ENCODE results near the gene BACH2. TPM values are rescaled to one million over a fixed set of nuclear protein-coding genes. Genes with fewer than 3 reads are reported as not detected.

The BACH2 gene
- total and polyA plus RNA-seq, 4 experiments from 2014 or later: 6.5 to 48.0 (median 25.8) TPM

DNA sequence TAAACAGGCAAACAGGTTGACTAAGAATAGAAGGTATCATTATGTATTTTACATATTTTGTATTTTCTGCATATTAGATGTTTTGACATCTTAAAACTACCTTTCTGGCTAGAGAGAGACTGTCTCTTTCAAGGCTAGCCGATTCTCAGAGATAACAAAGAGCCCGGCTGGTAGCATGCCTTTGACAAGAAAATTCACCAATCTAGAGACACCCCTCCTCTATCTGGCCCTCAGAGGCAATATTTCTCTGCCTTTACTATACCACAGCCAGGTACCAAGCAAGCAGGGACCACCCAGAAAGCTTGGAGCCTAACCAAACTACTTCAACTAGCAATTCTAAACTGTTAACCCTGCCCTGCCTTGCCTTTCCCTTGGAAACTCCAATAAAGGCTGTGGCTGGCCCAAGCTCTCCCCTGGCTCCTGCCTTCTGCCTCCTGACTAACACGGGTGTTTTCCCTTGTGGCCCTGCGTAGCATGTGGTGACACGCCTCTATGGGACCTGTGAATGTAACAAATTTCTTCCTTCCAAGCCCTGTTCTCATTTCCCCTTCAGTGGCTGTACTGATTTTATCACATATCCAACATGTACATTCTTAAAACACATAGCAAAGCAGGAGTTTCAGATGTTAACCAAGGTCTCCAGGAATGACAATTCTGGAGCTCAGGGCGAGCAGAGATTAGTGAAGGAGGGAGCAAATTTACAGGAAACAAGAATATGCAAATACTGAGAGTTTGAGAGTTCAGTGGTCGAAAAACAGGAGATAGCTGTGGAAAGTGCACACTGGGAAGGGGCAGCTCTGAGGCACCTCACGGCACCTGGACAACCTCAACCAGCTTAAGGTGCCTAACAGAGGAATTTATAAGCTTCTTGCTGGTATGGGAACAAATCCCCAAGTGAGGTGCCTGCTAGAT is 120.8 kb downstream of the BACH2 start:
- Mint-ChIP-seq H3K9me3 (peaks cover 0 to 2% (median 0%) of the 10 kb centered on the region in 8 donors), H3K27ac (peak overlapping the region in 6 of 7 donors; percentile 49 to 85 (median 74)), H3K4me3 (peak overlapping the region in 7 of 8 donors; percentile 17 to 79 (median 47)), H3K4me1 (peaks cover 31 to 59% (median 45%) of the 10 kb centered on the region in 4 donors), H3K27me3 (no peaks in the 10 kb centered on the region), H3K36me3 (no peaks in the 10 kb centered on the region)
- no peak overlapping the region for H3K27ac ChIP-seq (ENCODE audit: low read depth, low read length)
- CTCF ChIA-PET (ENCODE audit: partially characterized antibody): interaction anchor here (1.2 to 5.6 kb wide), 3 partner anchors 120 to 235 kb away, joined by 3 to 52 read pairs (median 4); no protein-coding TSS in a partner anchor
- POLR2A ChIA-PET (ENCODE audit: partially characterized antibody): interaction anchor here (1.9 to 2.4 kb wide), 2 partner anchors 92 to 108 kb away, joined by 5 to 6 read pairs; no protein-coding TSS in a partner anchor
- no peaks in the 10 kb centered on the region for H3K27me3 ChIP-seq (ENCODE audit: insufficient read depth, low read length)
- H3K36me3 ChIP-seq (ENCODE audit: insufficient read depth, low read length): no peaks in the 10 kb centered on the region
- peak in 2 of 5 donors; percentile 31 to 68 for DNase-seq
- no peak overlapping the region for H3K4me3 ChIP-seq (ENCODE audit: low read length in 2 of 2)
- H3K9me3 ChIP-seq (ENCODE audit: control insufficient read depth in 1 of 2, low read length in 2 of 2): no peaks in the 10 kb centered on the region
- H3K4me1 ChIP-seq (ENCODE audit: insufficient read depth, low read length): peaks cover 44% of the 10 kb centered on the region
- intact Hi-C loops (cut with micrococcal nuclease): loop anchor here (5.0 kb wide), 1 partner anchor 69 kb away; no protein-coding TSS in a partner anchor

DNA sequence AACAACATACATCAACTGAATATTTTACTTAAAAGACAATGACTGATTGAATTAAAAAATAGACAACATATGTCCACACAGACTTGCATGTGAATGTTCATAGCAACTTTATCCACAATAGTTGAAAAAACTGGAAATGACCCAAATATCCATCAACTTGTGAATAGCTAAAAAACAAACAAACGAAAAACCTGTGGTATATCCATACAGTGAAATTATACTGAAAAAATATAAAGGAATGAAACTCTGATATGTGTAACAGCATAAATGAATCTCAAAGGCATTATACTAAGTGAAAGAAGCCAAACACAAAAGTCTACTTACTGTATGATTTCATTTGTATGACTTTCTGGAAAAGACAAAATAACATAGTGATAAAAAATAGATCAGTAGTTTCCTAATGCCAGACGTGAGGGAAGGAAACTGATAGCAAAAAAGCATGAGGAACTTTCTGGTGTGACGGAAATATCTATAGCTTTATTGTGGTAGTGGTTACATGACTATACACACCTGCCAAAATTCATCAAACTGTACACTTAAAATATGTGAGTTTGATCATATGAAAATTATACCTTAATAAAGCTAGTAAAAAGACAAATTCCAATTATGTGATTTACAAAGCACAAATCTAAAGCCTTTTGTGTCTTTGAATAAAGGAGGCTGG is 123.2 kb downstream of the BACH2 start:
- H3K9me3 Mint-ChIP-seq: peaks cover 0 to 2% (median 0%) of the 10 kb centered on the region in 8 donors
- H3K27ac ChIP-seq (ENCODE audit: low read depth, low read length): no peak overlapping the region
- no peaks in the 10 kb centered on the region for H3K9me3 ChIP-seq (ENCODE audit: control insufficient read depth in 1 of 2, low read length in 2 of 2)
- H3K36me3 ChIP-seq (ENCODE audit: insufficient read depth, low read length): no peaks in the 10 kb centered on the region
- H3K27me3 ChIP-seq (ENCODE audit: insufficient read depth, low read length): no peaks in the 10 kb centered on the region
- peak in 1 of 5 donors; percentile 22 for DNase-seq
- intact Hi-C loops (cut with micrococcal nuclease): no loop called here
- H3K4me3 Mint-ChIP-seq: peak overlapping the region in 6 of 8 donors; percentile 15 to 70 (median 57)
- no peaks in the 10 kb centered on the region for H3K27me3 Mint-ChIP-seq
- POLR2A ChIA-PET (ENCODE audit: partially characterized antibody): no interaction called here
- peaks cover 32% of the 10 kb centered on the region for H3K4me1 ChIP-seq (ENCODE audit: insufficient read depth, low read length)
- H3K4me3 ChIP-seq (ENCODE audit: low read length in 2 of 2): no peak overlapping the region
- CTCF ChIA-PET (ENCODE audit: partially characterized antibody): interaction anchor here (1.0 to 1.4 kb wide), 2 partner anchors 13 to 306 kb away, joined by 3 read pairs; no protein-coding TSS in a partner anchor
- H3K27ac Mint-ChIP-seq: peak overlapping the region in 4 of 7 donors; percentile 5 to 87 (median 76)
- H3K36me3 Mint-ChIP-seq: no peaks in the 10 kb centered on the region
- peaks cover 28 to 58% (median 43%) of the 10 kb centered on the region in 4 donors for H3K4me1 Mint-ChIP-seq

DNA sequence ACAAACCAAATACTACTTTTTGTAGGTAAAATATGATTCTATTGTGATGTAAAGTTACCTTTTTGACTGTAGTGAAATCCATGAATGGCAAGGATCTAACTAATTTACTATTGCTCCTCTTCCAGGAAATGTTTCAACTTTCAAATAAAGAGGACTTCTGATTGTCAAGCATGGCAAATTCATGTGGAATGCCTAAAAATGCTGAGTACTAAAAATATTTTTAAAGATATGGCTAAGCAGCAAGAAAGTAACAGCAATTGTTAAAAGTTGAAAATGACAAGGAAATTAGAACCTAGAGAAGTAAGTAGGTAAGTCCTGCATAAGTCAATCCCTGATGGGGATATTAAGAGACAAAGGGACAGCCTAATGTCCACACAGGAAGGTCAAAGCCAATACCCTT is 126.0 kb downstream of the BACH2 start:
- POLR2A ChIA-PET (ENCODE audit: partially characterized antibody): interaction anchor here (0.6 kb wide), 1 partner anchor 172 kb away, joined by 3 read pairs; no protein-coding TSS in a partner anchor
- H3K27ac Mint-ChIP-seq: no peak overlapping the region
- H3K9me3 Mint-ChIP-seq: no peaks in the 10 kb centered on the region

DNA sequence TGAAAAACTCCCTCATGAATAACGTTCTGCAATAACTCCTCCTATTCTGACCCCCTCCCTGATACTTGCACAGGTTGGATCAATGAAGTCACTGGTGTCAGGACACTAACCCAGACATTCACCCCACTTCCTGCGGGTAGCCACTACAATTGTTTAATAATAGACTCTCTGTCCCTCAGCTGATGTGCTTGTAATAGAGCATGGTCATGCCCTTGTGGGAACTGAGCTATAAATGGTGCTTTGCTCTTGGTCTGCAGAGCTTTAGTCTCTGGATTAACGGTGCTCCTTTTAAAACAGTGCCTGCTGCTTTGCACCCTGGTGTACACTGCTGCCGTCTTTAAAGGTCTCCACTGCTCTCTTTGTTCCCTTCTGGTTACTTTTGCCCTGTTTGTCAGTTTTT is 127.3 kb downstream of the BACH2 start:
- no peak overlapping the region for H3K4me3 Mint-ChIP-seq
- no peak overlapping the region for H3K27ac ChIP-seq (ENCODE audit: low read depth, low read length)
- peaks cover 5 to 20% (median 12%) of the 10 kb centered on the region in 4 donors for H3K4me1 Mint-ChIP-seq

More for the DNA sequence above, 126.0 kb downstream of the BACH2 start:
- Histone ChIP-seq H3K36me3 (ENCODE audit: insufficient read depth, low read length) (no peaks in the 10 kb centered on the region), H3K4me1 (ENCODE audit: insufficient read depth, low read length) (peaks cover 6% of the 10 kb centered on the region), H3K9me3 (ENCODE audit: control insufficient read depth in 1 of 2, low read length in 2 of 2) (no peaks in the 10 kb centered on the region), H3K4me3 (ENCODE audit: low read length in 2 of 2) (no peak overlapping the region), H3K27me3 (ENCODE audit: insufficient read depth, low read length) (no peaks in the 10 kb centered on the region), H3K27ac (ENCODE audit: low read depth, low read length) (no peak overlapping the region)
- intact Hi-C loops (cut with micrococcal nuclease): no loop called here
- Mint-ChIP-seq H3K36me3 (no peaks in the 10 kb centered on the region), H3K4me3 (no peak overlapping the region), H3K27me3 (no peaks in the 10 kb centered on the region), H3K4me1 (peaks cover 5 to 30% (median 17%) of the 10 kb centered on the region in 4 donors)
- CTCF ChIA-PET (ENCODE audit: partially characterized antibody): no interaction called here
- DNase-seq: no peak

DNA sequence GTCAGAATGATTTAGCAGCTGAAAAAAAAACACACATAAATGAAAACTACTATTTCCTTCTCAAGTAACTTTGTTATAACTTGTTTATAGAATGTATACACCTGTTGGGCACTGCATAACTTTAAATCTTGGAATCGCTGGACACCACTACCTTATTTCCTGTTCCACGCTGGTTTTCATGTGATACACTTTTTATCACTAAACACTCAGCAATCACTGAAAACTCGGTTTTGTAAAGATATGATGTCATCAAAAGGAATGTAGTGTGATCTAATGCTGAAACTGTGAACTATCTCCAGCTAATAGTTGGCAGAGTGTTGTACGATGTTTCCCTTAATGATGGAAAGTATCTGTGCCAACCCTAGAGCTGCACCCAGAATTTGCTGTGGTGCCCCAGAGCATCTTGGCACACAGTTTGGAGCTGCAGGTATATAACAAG is 127.9 kb downstream of the BACH2 start:
- peaks cover 4 to 18% (median 11%) of the 10 kb centered on the region in 4 donors for H3K4me1 Mint-ChIP-seq
- no peaks in the 10 kb centered on the region for H3K36me3 Mint-ChIP-seq
- H3K27ac Mint-ChIP-seq: no peak overlapping the region

More for the DNA sequence above, 127.3 kb downstream of the BACH2 start:
- no peaks in the 10 kb centered on the region for H3K27me3 ChIP-seq (ENCODE audit: insufficient read depth, low read length)
- intact Hi-C loops (cut with micrococcal nuclease): no loop called here
- no peak for DNase-seq
- Mint-ChIP-seq H3K36me3 (no peaks in the 10 kb centered on the region), H3K27me3 (no peaks in the 10 kb centered on the region), H3K9me3 (no peaks in the 10 kb centered on the region), H3K27ac (peak overlapping the region in 1 of 7 donors; percentile 48)
- ChIA-PET CTCF (ENCODE audit: partially characterized antibody) (interaction anchor here (1.2 kb wide), 1 partner anchor 10 kb away, joined by 3 read pairs; no protein-coding TSS in a partner anchor), POLR2A (ENCODE audit: partially characterized antibody) (no interaction called here)
- H3K4me1 ChIP-seq (ENCODE audit: insufficient read depth, low read length): peaks cover 5% of the 10 kb centered on the region
- no peak overlapping the region for H3K4me3 ChIP-seq (ENCODE audit: low read length in 2 of 2)
- H3K36me3 ChIP-seq (ENCODE audit: insufficient read depth, low read length): no peaks in the 10 kb centered on the region
- H3K9me3 ChIP-seq (ENCODE audit: control insufficient read depth in 1 of 2, low read length in 2 of 2): no peaks in the 10 kb centered on the region

DNA sequence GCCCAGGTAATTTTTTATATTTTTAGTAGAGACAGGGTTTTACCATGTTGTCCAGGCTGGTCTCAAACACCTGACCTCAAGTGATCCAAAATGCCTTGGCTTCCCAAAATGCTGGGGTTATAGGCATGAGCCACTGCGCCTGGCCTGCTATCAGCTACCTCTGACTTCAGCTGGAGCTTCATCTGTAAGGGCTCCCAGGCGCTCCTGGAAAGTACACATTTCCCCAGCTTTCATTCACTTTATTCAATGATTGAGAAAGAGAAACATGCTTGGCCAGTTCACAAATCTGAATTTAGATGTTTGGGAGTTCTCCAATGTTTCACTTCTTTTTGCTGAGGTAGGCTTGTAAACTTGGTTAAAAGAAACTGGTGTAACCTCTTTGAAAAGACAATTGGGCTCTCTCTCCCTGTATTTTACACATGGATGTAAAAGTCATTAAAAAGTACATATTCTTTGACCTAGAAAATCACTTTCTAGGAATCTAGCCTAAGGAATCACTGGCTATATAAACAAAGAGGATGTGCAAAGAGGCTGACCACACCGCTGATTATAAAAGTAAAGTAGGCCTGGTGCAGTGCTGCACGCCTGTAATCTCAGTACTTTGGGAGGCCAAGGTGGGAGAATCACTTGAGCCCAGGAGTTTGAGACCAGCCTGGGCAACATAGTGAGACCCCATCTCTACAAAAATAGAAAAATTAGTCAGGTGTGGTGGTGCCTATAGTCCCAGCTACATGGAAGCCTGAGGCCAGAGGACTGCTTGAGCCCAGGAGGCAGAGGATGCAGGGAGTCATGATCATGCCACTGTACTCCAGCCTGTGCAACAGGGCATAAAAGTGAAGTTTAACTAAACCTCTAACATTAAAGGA is 128.9 kb downstream of the BACH2 start:
- CTCF ChIA-PET (ENCODE audit: partially characterized antibody): interaction anchor here (1.0 kb wide), 1 partner anchor 56 kb away, joined by 4 read pairs; no protein-coding TSS in a partner anchor
- Mint-ChIP-seq H3K27me3 (no peaks in the 10 kb centered on the region), H3K4me3 (no peak overlapping the region)

More for the DNA sequence above, 127.9 kb downstream of the BACH2 start:
- H3K27me3 Mint-ChIP-seq: no peaks in the 10 kb centered on the region
- Histone ChIP-seq H3K36me3 (ENCODE audit: insufficient read depth, low read length) (no peaks in the 10 kb centered on the region), H3K4me1 (ENCODE audit: insufficient read depth, low read length) (peaks cover 5% of the 10 kb centered on the region), H3K27ac (ENCODE audit: low read depth, low read length) (no peak overlapping the region), H3K9me3 (ENCODE audit: control insufficient read depth in 1 of 2, low read length in 2 of 2) (no peaks in the 10 kb centered on the region), H3K4me3 (ENCODE audit: low read length in 2 of 2) (no peak overlapping the region), H3K27me3 (ENCODE audit: insufficient read depth, low read length) (no peaks in the 10 kb centered on the region)
- ChIA-PET POLR2A (ENCODE audit: partially characterized antibody) (no interaction called here), CTCF (ENCODE audit: partially characterized antibody) (interaction anchor here (1.2 kb wide), 1 partner anchor 11 kb away, joined by 3 read pairs; no protein-coding TSS in a partner anchor)
- H3K9me3 Mint-ChIP-seq: no peaks in the 10 kb centered on the region
- intact Hi-C loops (cut with micrococcal nuclease): no loop called here
- no peak overlapping the region for H3K4me3 Mint-ChIP-seq
- DNase-seq: no peak

More for the DNA sequence above, 128.9 kb downstream of the BACH2 start:
- Mint-ChIP-seq H3K27ac (no peak overlapping the region), H3K36me3 (no peaks in the 10 kb centered on the region), H3K9me3 (no peaks in the 10 kb centered on the region), H3K4me1 (peaks cover 0 to 11% (median 5%) of the 10 kb centered on the region in 4 donors)
- POLR2A ChIA-PET (ENCODE audit: partially characterized antibody): no interaction called here
- no peaks in the 10 kb centered on the region for H3K4me1 ChIP-seq (ENCODE audit: insufficient read depth, low read length)
- H3K4me3 ChIP-seq (ENCODE audit: low read length in 2 of 2): no peak overlapping the region
- no peaks in the 10 kb centered on the region for H3K36me3 ChIP-seq (ENCODE audit: insufficient read depth, low read length)
- DNase-seq: no peak
- H3K27me3 ChIP-seq (ENCODE audit: insufficient read depth, low read length): no peaks in the 10 kb centered on the region
- no peaks in the 10 kb centered on the region for H3K9me3 ChIP-seq (ENCODE audit: control insufficient read depth in 1 of 2, low read length in 2 of 2)
- H3K27ac ChIP-seq (ENCODE audit: low read depth, low read length): no peak overlapping the region
- intact Hi-C loops (cut with micrococcal nuclease): no loop called here
